Measurements from ENCODE around the gene ABCC10. TPM values are rescaled to one million over a fixed set of nuclear protein-coding genes. Genes with fewer than 3 reads are reported as not detected.
"Not testable (repeated sequence)": the region's sequence is repeated elsewhere in the genome, so short reads cannot be mapped to it uniquely, and the experiment has no call there.

The ABCC10 gene
- polyA plus RNA-seq, 2 of the 4 experiments (the other 2 are of a cell fraction) = 6.8 to 9.3 TPM

GRCh38 chr6:43457643-43458042, 30.3 kb downstream of the ABCC10 start:
- peak in 1 of 2 experiments; percentile 16 for DNase-seq (ENCODE audit: low read depth in 1 of 2, low spot score in 1 of 2)
- CTCF ChIA-PET = interaction anchor here (0.6 to 8.4 kb wide), 12 partner anchors 9 to 194 kb away, joined by 3 to 62 read pairs (median 4); no protein-coding TSS in a partner anchor
- Histone ChIP-seq H3K4me1 (peaks cover 12% of the 10 kb centered on the region; the same call in 1 of the 3 replicates), H3K9me3 (no peaks in the 10 kb centered on the region), H3K4me3 (peak overlapping the region; percentile 39), H3K27ac (peak overlapping the region in 1 of 2 experiments; percentile 57; a peak in 2 of 6 replicates), H3K4me2 (peak overlapping the region; percentile 94)
- TF ChIP-seq RAD21 (conservative IDR thresholded peaks at IDR 0.05 in 1 of 2, IDR thresholded peaks at IDR 0.05 in 1 of 2) = 0 out of 5 replicates have a peak, but pooled peaks of 1 of the 2 experiments have one; percentile 6
- no peak for TF ChIP-seq BHLHE40 (IDR thresholded peaks at IDR 0.05; ENCODE audit: low read depth, low read length)
- TF ChIP-seq, protein P1, sequence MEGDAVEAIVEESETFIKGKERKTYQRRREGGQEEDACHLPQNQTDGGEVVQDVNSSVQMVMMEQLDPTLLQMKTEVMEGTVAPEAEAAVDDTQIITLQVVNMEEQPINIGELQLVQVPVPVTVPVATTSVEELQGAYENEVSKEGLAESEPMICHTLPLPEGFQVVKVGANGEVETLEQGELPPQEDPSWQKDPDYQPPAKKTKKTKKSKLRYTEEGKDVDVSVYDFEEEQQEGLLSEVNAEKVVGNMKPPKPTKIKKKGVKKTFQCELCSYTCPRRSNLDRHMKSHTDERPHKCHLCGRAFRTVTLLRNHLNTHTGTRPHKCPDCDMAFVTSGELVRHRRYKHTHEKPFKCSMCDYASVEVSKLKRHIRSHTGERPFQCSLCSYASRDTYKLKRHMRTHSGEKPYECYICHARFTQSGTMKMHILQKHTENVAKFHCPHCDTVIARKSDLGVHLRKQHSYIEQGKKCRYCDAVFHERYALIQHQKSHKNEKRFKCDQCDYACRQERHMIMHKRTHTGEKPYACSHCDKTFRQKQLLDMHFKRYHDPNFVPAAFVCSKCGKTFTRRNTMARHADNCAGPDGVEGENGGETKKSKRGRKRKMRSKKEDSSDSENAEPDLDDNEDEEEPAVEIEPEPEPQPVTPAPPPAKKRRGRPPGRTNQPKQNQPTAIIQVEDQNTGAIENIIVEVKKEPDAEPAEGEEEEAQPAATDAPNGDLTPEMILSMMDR (IDR thresholded peaks at IDR 0.05) = peak; percentile 38; the same call in 2 of the 3 replicates
- ATAC-seq = no peak
- 2% methylated on average over 9 of the region's 9 CpGs for WGBS (ENCODE audit: missing lambda C conversion rate)
- POLR2A ChIA-PET = interaction anchor here (0.7 to 1.0 kb wide), 4 partner anchors 27 to 50 kb away, joined by 3 to 5 read pairs (median 4); no protein-coding TSS in a partner anchor
- no peak for FAIRE-seq

DNA sequence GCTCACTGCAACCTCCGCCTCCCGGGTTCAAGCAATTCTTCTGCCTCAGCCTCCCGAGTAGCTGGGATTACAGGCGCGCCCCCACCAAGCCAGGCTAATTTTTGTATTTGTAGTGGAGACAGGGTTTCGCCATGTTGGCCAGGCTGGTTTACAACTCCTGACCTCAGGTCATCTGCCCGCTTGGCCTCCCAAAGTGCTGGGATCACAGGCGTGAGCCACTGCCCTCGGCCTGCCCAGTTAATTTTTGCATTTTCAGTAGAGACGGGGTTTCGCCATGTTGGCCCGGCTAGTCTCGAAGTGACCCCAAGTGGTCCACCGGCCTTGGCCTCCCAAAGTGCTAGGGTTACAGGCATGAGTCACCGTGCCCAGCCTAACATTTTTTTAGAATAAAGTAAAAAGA, 30.8 kb downstream of the ABCC10 start:
- not testable (repeated sequence) for H3K9me3 ChIP-seq; ATAC-seq; FAIRE-seq; H3K27ac ChIP-seq; H3K4me3 ChIP-seq; DNase-seq (ENCODE audit: low read depth in 1 of 2, low spot score in 1 of 2)
- CTCF ChIA-PET = interaction anchor here (0.7 to 8.4 kb wide), 8 partner anchors 10 to 51 kb away, joined by 3 to 62 read pairs (median 6); no protein-coding TSS in a partner anchor
- WGBS (ENCODE audit: missing lambda C conversion rate) = 77% methylated on average over 8 of the region's 15 CpGs
- peaks cover 12% of the 10 kb centered on the region; the same call in 1 of the 3 replicates for H3K4me1 ChIP-seq
- POLR2A ChIA-PET = interaction anchor here (0.7 to 1.0 kb wide), 3 partner anchors 27 to 229 kb away, joined by 3 to 8 read pairs (median 5); no protein-coding TSS in a partner anchor
- peak overlapping the region; percentile 94; the same call in 2 of the 3 replicates for H3K4me2 ChIP-seq

GRCh38 chr6:43459535-43459934, 32.2 kb downstream of the ABCC10 start:
- Histone ChIP-seq H3K4me1 (peaks cover 12% of the 10 kb centered on the region; the same call in 1 of the 3 replicates), H3K9me3 (no peaks in the 10 kb centered on the region), H3K4me2 (no peak overlapping the region), H3K27ac (no peak overlapping the region), H3K4me3 (no peak overlapping the region)
- DNase-seq (ENCODE audit: low read depth in 1 of 2, low spot score in 1 of 2) = no peak
- CTCF ChIA-PET = interaction anchor here (1.1 to 8.4 kb wide), 5 partner anchors 8 to 47 kb away, joined by 3 to 62 read pairs (median 6); no protein-coding TSS in a partner anchor
- no peak for TF ChIP-seq RARB (CRISPR knock-in tag; IDR thresholded peaks at IDR 0.05)
- no peak for ATAC-seq
- WGBS (ENCODE audit: missing lambda C conversion rate) = 79% methylated on average over 1 of the region's 1 CpG
- FAIRE-seq = no peak
- POLR2A ChIA-PET = no interaction called here

DNA sequence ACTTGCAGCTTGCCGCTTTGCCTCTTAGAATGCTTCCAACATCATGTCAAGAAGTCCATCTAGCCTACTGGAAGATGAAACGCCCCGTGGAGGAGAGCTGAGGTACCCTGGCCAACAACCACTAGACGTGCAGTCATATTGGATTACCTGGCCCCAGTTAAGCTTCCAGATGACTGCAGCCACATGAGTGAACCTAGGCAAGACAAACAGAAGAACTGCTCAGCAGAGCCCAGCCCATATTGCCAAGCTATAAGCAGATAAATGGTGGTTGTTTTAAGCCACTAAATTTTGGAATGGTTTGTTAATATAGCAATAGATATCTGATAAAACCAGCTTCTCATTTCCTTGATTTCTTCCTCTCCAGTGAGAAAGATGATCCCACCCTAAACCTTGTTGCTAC, 32.7 kb downstream of the ABCC10 start:
- Histone ChIP-seq H3K4me1 (peaks cover 12% of the 10 kb centered on the region; the same call in 1 of the 3 replicates), H3K27ac (no peak overlapping the region), H3K9me3 (no peaks in the 10 kb centered on the region), H3K4me2 (no peak overlapping the region), H3K4me3 (no peak overlapping the region)
- ATAC-seq (no peak), DNase-seq (ENCODE audit: low read depth in 1 of 2, low spot score in 1 of 2) (no peak), FAIRE-seq (no peak)
- TF ChIP-seq HDAC2 (IDR thresholded peaks at IDR 0.05) (no peak), RAD21 (conservative IDR thresholded peaks at IDR 0.05 in 1 of 2, IDR thresholded peaks at IDR 0.05 in 1 of 2) (no peak), ZC3H11A (IDR thresholded peaks at IDR 0.05) (no peak), PBX3 (IDR thresholded peaks at IDR 0.05) (no peak), HOXA7 (CRISPR knock-in tag; IDR thresholded peaks at IDR 0.05) (no peak), CBX2 (IDR thresholded peaks at IDR 0.05; ENCODE audit: borderline replicate concordance, low read depth) (no peak)
- TF ChIP-seq, protein P2, sequence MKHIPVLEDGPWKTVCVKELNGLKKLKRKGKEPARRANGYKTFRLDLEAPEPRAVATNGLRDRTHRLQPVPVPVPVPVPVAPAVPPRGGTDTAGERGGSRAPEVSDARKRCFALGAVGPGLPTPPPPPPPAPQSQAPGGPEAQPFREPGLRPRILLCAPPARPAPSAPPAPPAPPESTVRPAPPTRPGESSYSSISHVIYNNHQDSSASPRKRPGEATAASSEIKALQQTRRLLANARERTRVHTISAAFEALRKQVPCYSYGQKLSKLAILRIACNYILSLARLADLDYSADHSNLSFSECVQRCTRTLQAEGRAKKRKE (CRISPR knock-in tag; IDR thresholded peaks at IDR 0.05; ENCODE audit: low read depth) = no peak
- TF ChIP-seq, protein P1 (IDR thresholded peaks at IDR 0.05) = no peak
- POLR2A ChIA-PET = no interaction called here
- CTCF ChIA-PET = interaction anchor here (1.1 to 8.4 kb wide), 5 partner anchors 11 to 47 kb away, joined by 3 to 62 read pairs (median 6); no protein-coding TSS in a partner anchor
- 51% methylated on average over 3 of the region's 4 CpGs for WGBS (ENCODE audit: missing lambda C conversion rate)
